ENCODE measurements around the gene CHP1.

The CHP1 gene

DNA sequence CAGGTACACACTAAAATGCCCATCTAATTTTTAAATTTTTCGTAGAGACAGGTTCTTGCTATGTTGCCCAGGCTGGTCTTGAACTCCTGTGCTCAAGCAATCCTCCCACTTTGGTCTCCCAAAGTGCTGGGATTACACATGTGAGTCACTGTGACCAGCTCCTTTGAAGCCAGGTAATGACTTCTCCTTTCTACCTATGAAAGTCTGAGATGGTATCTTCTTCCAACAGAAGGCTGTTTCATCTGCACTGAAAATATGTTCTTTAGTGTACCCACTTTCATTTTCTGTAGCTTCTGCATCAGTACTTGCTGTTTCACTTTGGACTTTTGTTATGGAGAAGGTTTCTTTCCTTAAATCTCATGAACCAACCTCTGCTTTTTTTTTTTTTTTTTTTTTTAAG lies 92.5 kb downstream of the CHP1 start:
- no peak for DNase-seq (ENCODE audit: low read depth in 1 of 2, low spot score in 1 of 2)
- no peak for TF ChIP-seq JUND (IDR thresholded peaks at IDR 0.05; ENCODE audit: low read depth)
- in situ Hi-C loops (cut with HindIII; ENCODE audit: low pct_unique_long_range_greater_than_20kb, low sequenced_read_pairs), result no loop called here

GRCh38 chr15:41331281-41331680 lies 100.2 kb downstream of the CHP1 start:
- DNase-seq (ENCODE audit: low read depth in 1 of 2, low spot score in 1 of 2), result no peak
- in situ Hi-C loops (cut with HindIII; ENCODE audit: low pct_unique_long_range_greater_than_20kb, low sequenced_read_pairs), result no loop called here
- no peak for TF ChIP-seq JUND (IDR thresholded peaks at IDR 0.05; ENCODE audit: low read depth)
